CD1c-positive myeloid dendritic cell (primary cell): ENCODE data around the gene FOXN4.
A peak's percentile ranks its signal among the peaks of the same experiment; 100 is the strongest.
"Not testable (repeated sequence)": the region's sequence is repeated elsewhere in the genome, so short reads cannot be mapped to it uniquely, and the experiment has no call there.

Experiments used
- DNase-seq: peaks from one replicate; pipeline ENCODE4 v3.0.0-alpha.2; 2016; ENCODE audit errors: extremely low spot score

The FOXN4 gene

GRCh38 chr12:109308534-109309380, at the start of gene FOXN4:
Gene FOXN4 (minus strand): TSS chr12:109309284. CDS start chr12:109308321, 963 bp downstream.
- no peak for DNase-seq

GRCh38 chr12:109358154-109358869, 49.2 kb upstream of the FOXN4 start:
- peak; percentile 42 for DNase-seq

- DNase-seq = no peak
Measured at GRCh38 chr12:109357032-109357431, 47.9 kb upstream of the FOXN4 start.

GRCh38 chr12:109356577-109356976, 47.5 kb upstream of the FOXN4 start:
- no peak for DNase-seq

- no peak for DNase-seq
Measured at GRCh38 chr12:109352184-109352583, 43.1 kb upstream of the FOXN4 start.

GRCh38 chr12:109347589-109347988, 38.5 kb upstream of the FOXN4 start, which contains the start of gene MYO1H:
Gene MYO1H (plus strand): TSS chr12:109347900. CDS start chr12:109347961, 61 bp downstream.
- DNase-seq = no peak

GRCh38 chr12:109346920-109347319, 37.8 kb upstream of the FOXN4 start:
- no peak for DNase-seq

GRCh38 chr12:109345428-109345827, 36.3 kb upstream of the FOXN4 start:
- DNase-seq = no peak

- DNase-seq = no peak
Measured at GRCh38 chr12:109343677-109344076, 34.6 kb upstream of the FOXN4 start.

GRCh38 chr12:109336593-109336992, 27.5 kb upstream of the FOXN4 start:
- no peak for DNase-seq

- DNase-seq = no peak
Measured at GRCh38 chr12:109334887-109335286, 25.8 kb upstream of the FOXN4 start.

- DNase-seq = no peak
Measured at GRCh38 chr12:109331301-109331952, 22.3 kb upstream of the FOXN4 start.

- DNase-seq = no peak
Measured at GRCh38 chr12:109330282-109331230, 21.5 kb upstream of the FOXN4 start.

GRCh38 chr12:109329686-109330085, 20.6 kb upstream of the FOXN4 start:
- no peak for DNase-seq

- DNase-seq = no peak
Measured at GRCh38 chr12:109329003-109329402, 19.9 kb upstream of the FOXN4 start.

- not testable (repeated sequence) for DNase-seq
Measured at GRCh38 chr12:109321294-109321693, 12.2 kb upstream of the FOXN4 start.

- no peak for DNase-seq
Measured at GRCh38 chr12:109310247-109311125, 1.4 kb upstream of the FOXN4 start.

- no peak for DNase-seq
Measured at GRCh38 chr12:109309381-109310246, 530 bp upstream of the FOXN4 start.

- no peak for DNase-seq
Measured at GRCh38 chr12:109307051-109307450, 2.0 kb downstream of the FOXN4 start.
